Measurements from ENCODE around the gene DIO1. TPM values are rescaled to one million over a fixed set of nuclear protein-coding genes. Genes with fewer than 3 reads are reported as not detected.
"Not testable (repeated sequence)": the region's sequence is repeated elsewhere in the genome, so short reads cannot be mapped to it uniquely, and the experiment has no call there.

Gene DIO1
- total RNA-seq, 1 donor from 2014 or later: 1.3 TPM

DNA sequence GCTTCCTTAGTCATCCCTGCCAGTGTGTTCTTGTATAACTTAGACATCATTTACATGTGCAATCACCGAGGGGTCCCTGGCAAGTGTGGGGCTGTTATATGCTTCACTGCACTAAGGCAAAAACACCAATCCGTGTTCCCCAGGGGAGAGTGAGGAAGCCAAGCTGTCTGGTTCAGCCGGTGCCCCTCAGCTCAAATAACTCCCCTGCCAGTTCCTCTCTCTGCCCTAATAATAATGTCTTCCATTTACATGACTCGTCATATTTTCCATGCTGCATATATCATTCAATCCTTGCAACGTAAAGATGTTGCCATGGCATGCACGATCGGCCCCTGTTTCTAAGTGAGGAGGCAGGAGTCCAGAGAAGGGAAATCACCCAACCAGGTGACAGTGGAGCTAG lies 31.5 kb upstream of the DIO1 start:
- no peak for DNase-seq (ENCODE audit: low spot score, unreplicated experiment)
- Mint-ChIP-seq H3K27me3 (no peaks in the 10 kb centered on the region), H3K9me3 (ENCODE audit: low read depth) (no peaks in the 10 kb centered on the region), H3K4me1 (ENCODE audit: low read depth) (peaks cover 1% of the 10 kb centered on the region), H3K36me3 (ENCODE audit: insufficient read depth) (peaks cover 12% of the 10 kb centered on the region), H3K4me3 (ENCODE audit: low read depth) (no peak overlapping the region), H3K27ac (no peak overlapping the region)
- TF ChIP-seq CTCF (IDR thresholded peaks at IDR 0.05; ENCODE audit: unreplicated experiment): no peak

GRCh38 chr1:53868565-53868964 lies 25.4 kb upstream of the DIO1 start:
- Mint-ChIP-seq H3K9me3 (ENCODE audit: low read depth) (no peaks in the 10 kb centered on the region), H3K4me1 (ENCODE audit: low read depth) (no peaks in the 10 kb centered on the region), H3K27me3 (no peaks in the 10 kb centered on the region), H3K36me3 (ENCODE audit: insufficient read depth) (peaks cover 13% of the 10 kb centered on the region), H3K4me3 (ENCODE audit: low read depth) (no peak overlapping the region), H3K27ac (no peak overlapping the region)
- no peak for DNase-seq (ENCODE audit: low spot score, unreplicated experiment)
- no peak for TF ChIP-seq CTCF (IDR thresholded peaks at IDR 0.05; ENCODE audit: unreplicated experiment)

GRCh38 chr1:53869454-53870117 lies 24.4 kb upstream of the DIO1 start:
- no peak for TF ChIP-seq CTCF (IDR thresholded peaks at IDR 0.05; ENCODE audit: unreplicated experiment)
- Mint-ChIP-seq H3K27ac (no peak overlapping the region), H3K9me3 (ENCODE audit: low read depth) (no peaks in the 10 kb centered on the region), H3K36me3 (ENCODE audit: insufficient read depth) (peaks cover 13% of the 10 kb centered on the region), H3K27me3 (no peaks in the 10 kb centered on the region), H3K4me1 (ENCODE audit: low read depth) (no peaks in the 10 kb centered on the region), H3K4me3 (ENCODE audit: low read depth) (no peak overlapping the region)
- no peak for DNase-seq (ENCODE audit: low spot score, unreplicated experiment)

- Mint-ChIP-seq H3K27ac (no peak overlapping the region), H3K36me3 (ENCODE audit: insufficient read depth) (peaks cover 20% of the 10 kb centered on the region), H3K9me3 (ENCODE audit: low read depth) (no peaks in the 10 kb centered on the region), H3K27me3 (no peaks in the 10 kb centered on the region), H3K4me3 (ENCODE audit: low read depth) (no peak overlapping the region), H3K4me1 (ENCODE audit: low read depth) (no peaks in the 10 kb centered on the region)
- no peak for TF ChIP-seq CTCF (IDR thresholded peaks at IDR 0.05; ENCODE audit: unreplicated experiment)
- no peak for DNase-seq (ENCODE audit: low spot score, unreplicated experiment)
Measured at GRCh38 chr1:53871221-53871620, 22.8 kb upstream of the DIO1 start.

- Mint-ChIP-seq H3K27ac (no peak overlapping the region), H3K9me3 (ENCODE audit: low read depth) (no peaks in the 10 kb centered on the region), H3K4me3 (ENCODE audit: low read depth) (no peak overlapping the region), H3K36me3 (ENCODE audit: insufficient read depth) (peaks cover 16% of the 10 kb centered on the region), H3K4me1 (ENCODE audit: low read depth) (no peaks in the 10 kb centered on the region), H3K27me3 (no peaks in the 10 kb centered on the region)
- TF ChIP-seq CTCF (IDR thresholded peaks at IDR 0.05; ENCODE audit: unreplicated experiment): no peak
- DNase-seq (ENCODE audit: low spot score, unreplicated experiment): no peak
Measured at GRCh38 chr1:53871773-53872484, 22.1 kb upstream of the DIO1 start.

GRCh38 chr1:53875150-53875549 lies 18.8 kb upstream of the DIO1 start:
- not testable (repeated sequence) for H3K27ac Mint-ChIP-seq; H3K9me3 Mint-ChIP-seq (ENCODE audit: low read depth); H3K4me1 Mint-ChIP-seq (ENCODE audit: low read depth); H3K27me3 Mint-ChIP-seq; H3K4me3 Mint-ChIP-seq (ENCODE audit: low read depth); DNase-seq (ENCODE audit: low spot score, unreplicated experiment)
- peaks cover 16% of the 10 kb centered on the region for H3K36me3 Mint-ChIP-seq (ENCODE audit: insufficient read depth)
